ENCODE results near the gene TMEM233.

- no peak for TF ChIP-seq GATA2 (IDR thresholded peaks at IDR 0.05; ENCODE audit: low read depth, low read length)
- TF ChIP-seq GATA3 (IDR thresholded peaks at IDR 0.05; ENCODE audit: low read depth, low read length) = no peak
Measured at GRCh38 chr12:119659289-119659897, 65.8 kb downstream of the TMEM233 start.

All from SH-SY5Y (cell line).